Ishikawa (cell line): ENCODE results near the gene ZNF273.

Source experiments
- CEBPB ChIP-seq: IDR thresholded peaks from 2 replicates; pipeline ENCODE4 v1.6.1; 2012
- CREB1 ChIP-seq: IDR thresholded peaks from 2 replicates; pipeline ENCODE4 v1.6.1; 2012; ENCODE audit warnings: low read depth
- EGR1 ChIP-seq: IDR thresholded peaks from 2 replicates; pipeline ENCODE4 v1.6.1; 2012
- EP300 ChIP-seq: IDR thresholded peaks from 2 replicates; pipeline ENCODE4 v1.6.1; 2012; ENCODE audit warnings: borderline replicate concordance
- FOXM1 ChIP-seq: IDR thresholded peaks from 2 replicates; pipeline ENCODE4 v1.6.1; 2012; ENCODE audit warnings: low read depth, borderline replicate concordance
- NFIC ChIP-seq: IDR thresholded peaks from 2 replicates; pipeline ENCODE4 v1.6.1; 2012
- RAD21 ChIP-seq: IDR thresholded peaks from 2 replicates; pipeline ENCODE4 v1.6.1; 2012; ENCODE audit warnings: low read depth
- TAF1 ChIP-seq: IDR thresholded peaks from 2 replicates; pipeline ENCODE4 v1.6.1; 2012; ENCODE audit warnings: low read depth, mild to moderate bottlenecking
- TCF12 ChIP-seq: IDR thresholded peaks from 2 replicates; pipeline ENCODE4 v1.6.1; 2012; ENCODE audit warnings: low read depth
- TEAD4 ChIP-seq: IDR thresholded peaks from 2 replicates; pipeline ENCODE4 v1.6.1; 2012
- YY1 ChIP-seq: IDR thresholded peaks from 2 replicates; pipeline ENCODE4 v1.6.1; 2012; ENCODE audit warnings: low read depth
- ZBTB7A ChIP-seq: IDR thresholded peaks from 2 replicates; pipeline ENCODE4 v1.6.1; 2012; ENCODE audit warnings: low read depth
- TF ChIP-seq, protein P1 (sequence below): IDR thresholded peaks from 2 replicates; pipeline ENCODE4 v1.6.1; 2012; ENCODE audit warnings: low read depth, mild to moderate bottlenecking
- TF ChIP-seq, protein P2 (sequence below): IDR thresholded peaks from 2 replicates; pipeline ENCODE4 v1.6.1; 2012
- TF ChIP-seq, protein P3 (sequence below): IDR thresholded peaks from 2 replicates; pipeline ENCODE4 v1.6.1; 2012

ZNF273 gene

DNA sequence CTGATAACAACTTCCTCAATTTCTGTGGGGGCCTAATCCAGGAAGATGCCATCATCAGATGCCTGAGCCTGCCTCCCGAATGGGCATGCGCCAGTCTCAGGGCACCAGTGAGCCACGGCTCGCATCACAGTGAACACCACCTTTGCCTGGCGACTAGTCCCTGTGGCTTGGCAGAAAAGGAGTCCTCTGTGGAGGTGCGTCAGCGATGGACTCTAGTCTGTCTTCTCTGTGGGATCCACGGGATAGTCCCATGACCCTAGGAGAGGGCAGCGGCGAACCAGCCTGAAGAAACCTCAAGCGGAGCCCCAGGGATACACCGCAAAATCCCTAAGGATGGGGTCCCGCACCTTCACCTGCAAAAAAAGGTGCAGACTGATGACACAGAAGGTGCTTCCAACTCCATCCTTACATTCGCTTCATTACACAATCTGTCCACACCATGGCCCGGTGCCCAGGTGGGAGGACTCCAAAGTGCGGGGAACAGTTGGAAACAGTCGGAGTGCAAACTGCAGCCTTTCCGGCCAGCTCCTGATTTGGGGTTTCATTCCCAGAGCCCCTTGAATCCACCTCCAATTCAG lies 35.1 kb upstream of the ZNF273 start:
- TF ChIP-seq, protein P1, sequence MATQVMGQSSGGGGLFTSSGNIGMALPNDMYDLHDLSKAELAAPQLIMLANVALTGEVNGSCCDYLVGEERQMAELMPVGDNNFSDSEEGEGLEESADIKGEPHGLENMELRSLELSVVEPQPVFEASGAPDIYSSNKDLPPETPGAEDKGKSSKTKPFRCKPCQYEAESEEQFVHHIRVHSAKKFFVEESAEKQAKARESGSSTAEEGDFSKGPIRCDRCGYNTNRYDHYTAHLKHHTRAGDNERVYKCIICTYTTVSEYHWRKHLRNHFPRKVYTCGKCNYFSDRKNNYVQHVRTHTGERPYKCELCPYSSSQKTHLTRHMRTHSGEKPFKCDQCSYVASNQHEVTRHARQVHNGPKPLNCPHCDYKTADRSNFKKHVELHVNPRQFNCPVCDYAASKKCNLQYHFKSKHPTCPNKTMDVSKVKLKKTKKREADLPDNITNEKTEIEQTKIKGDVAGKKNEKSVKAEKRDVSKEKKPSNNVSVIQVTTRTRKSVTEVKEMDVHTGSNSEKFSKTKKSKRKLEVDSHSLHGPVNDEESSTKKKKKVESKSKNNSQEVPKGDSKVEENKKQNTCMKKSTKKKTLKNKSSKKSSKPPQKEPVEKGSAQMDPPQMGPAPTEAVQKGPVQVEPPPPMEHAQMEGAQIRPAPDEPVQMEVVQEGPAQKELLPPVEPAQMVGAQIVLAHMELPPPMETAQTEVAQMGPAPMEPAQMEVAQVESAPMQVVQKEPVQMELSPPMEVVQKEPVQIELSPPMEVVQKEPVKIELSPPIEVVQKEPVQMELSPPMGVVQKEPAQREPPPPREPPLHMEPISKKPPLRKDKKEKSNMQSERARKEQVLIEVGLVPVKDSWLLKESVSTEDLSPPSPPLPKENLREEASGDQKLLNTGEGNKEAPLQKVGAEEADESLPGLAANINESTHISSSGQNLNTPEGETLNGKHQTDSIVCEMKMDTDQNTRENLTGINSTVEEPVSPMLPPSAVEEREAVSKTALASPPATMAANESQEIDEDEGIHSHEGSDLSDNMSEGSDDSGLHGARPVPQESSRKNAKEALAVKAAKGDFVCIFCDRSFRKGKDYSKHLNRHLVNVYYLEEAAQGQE, result no peak
- TF ChIP-seq NFIC, result no peak
- no peak for TF ChIP-seq TEAD4
- no peak for TF ChIP-seq ZBTB7A

DNA sequence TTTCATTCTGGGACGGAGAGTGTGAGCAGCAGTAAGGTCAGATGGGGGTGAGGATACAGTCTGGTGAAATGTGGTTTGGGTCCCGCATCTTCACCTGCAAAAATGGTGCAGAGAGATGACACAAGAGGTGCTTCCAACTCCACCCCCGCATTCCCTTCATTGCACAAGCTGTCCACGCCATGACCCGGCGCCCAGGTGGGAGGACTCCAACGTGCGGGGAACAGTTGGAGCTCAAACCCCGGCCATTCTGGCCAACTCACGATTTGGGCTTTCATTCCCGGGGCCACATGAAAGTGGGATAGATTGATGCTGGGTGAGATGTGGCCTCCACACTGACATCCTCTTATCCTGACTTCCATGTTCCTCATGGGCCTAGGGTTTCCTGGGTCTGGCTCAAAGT lies 34.6 kb upstream of the ZNF273 start:
- TF ChIP-seq CEBPB (no peak), FOXM1 (no peak), YY1 (no peak), EP300 (no peak)
- TF ChIP-seq, protein P2, sequence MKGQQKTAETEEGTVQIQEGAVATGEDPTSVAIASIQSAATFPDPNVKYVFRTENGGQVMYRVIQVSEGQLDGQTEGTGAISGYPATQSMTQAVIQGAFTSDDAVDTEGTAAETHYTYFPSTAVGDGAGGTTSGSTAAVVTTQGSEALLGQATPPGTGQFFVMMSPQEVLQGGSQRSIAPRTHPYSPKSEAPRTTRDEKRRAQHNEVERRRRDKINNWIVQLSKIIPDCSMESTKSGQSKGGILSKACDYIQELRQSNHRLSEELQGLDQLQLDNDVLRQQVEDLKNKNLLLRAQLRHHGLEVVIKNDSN, result no peak

DNA sequence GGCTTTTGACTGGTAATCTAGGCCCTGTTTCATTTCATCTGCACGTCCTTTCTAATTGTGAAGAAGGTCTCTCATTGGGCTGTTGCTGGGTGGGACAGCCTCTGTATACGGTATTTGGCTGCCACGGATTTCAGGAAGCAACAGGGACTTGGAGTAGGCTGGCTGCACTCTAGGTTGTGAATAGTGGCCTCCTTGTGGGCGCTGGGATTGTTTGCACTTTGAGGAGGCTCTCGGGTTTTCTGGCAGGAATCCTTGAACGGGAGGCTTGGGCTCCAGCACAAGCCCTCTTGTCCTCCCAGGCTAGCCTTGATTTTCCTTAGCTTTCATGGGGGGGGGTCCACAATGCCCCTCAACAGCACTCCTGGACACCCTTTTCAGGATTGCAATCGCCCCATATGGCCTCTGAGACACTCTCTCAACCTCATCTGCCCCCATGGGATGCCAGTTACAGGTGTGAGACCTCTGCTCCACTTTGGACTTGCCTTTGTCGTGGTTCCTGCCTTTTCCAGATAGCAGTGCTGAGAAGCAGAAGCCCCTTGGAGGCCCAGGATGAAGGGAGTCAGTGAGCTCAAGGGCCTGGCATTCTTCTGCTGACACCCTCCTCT lies 33.9 kb upstream of the ZNF273 start:
- TF ChIP-seq CREB1 (no peak), FOXM1 (no peak), ZBTB7A (no peak), RAD21 (no peak), EGR1 (no peak), EP300 (no peak), TCF12 (no peak), YY1 (no peak), TAF1 (no peak), TEAD4 (no peak), NFIC (no peak), CEBPB (no peak)
- TF ChIP-seq, protein P3, sequence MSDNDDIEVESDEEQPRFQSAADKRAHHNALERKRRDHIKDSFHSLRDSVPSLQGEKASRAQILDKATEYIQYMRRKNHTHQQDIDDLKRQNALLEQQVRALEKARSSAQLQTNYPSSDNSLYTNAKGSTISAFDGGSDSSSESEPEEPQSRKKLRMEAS, result no peak
- TF ChIP-seq, protein P1, result no peak
- TF ChIP-seq, protein P2, result no peak

DNA sequence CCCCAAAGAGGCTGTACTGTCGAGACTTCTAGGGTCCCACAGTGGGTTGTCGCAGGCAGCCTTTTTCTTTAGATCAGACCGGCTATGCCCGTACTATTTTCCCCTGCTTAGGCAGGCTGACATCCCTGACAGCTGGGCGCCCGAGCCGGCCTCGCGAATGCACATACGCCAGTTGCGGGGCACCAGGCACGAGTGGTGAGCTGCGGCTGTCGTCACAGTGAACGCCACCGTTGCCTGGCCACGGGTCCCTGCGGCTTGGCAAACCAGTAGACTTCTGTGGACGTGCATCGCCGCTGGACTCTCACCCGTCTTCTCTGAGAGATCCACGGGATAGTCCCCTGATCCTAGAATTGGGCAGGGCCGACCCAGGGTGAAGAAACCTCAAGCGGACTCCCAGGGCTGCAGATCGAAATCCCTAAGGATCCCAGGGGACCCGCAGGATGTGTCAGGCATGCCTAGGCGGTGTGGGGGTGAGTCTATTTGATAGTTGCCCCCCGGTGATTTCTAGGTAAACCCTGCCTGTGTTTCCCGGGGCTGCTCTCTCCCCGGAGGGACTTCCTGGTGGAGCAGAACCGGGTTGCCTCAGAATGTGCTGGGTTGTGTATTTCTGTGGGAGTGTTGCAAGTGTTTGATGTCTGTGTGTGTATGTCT lies 33.0 kb upstream of the ZNF273 start:
- TF ChIP-seq CREB1 (no peak), RAD21 (no peak)
- TF ChIP-seq, protein P1, result no peak

DNA sequence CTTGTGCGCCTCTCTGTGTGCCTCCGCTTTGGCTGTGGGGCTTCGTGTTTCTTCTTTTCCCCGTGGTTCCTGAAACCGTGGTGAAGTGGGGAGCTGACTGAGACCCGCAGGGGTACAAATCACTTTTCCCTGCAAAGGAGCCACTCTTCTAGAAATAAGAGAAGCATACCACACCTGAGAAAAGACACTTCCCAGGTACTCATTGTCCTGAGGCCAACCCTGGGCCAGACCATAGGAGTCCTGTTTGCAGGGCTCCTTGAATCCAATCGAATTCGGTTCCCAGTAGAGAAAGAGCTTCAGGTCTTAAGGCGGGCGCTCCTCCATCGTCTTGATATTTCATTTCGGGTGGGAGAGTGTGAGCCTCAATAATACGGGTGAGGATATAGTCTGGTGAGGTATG lies 32.4 kb upstream of the ZNF273 start:
- TF ChIP-seq, protein P1, result no peak
- no peak for TF ChIP-seq EP300
- TF ChIP-seq CEBPB, result no peak
- TF ChIP-seq CREB1, result no peak
- TF ChIP-seq TAF1, result no peak
- TF ChIP-seq FOXM1, result no peak
- no peak for TF ChIP-seq ZBTB7A
- TF ChIP-seq YY1, result no peak
- TF ChIP-seq, protein P3, result no peak
- TF ChIP-seq TEAD4, result no peak
- TF ChIP-seq, protein P2, result no peak
- no peak for TF ChIP-seq EGR1
- no peak for TF ChIP-seq RAD21
- TF ChIP-seq TCF12, result no peak
- no peak for TF ChIP-seq NFIC
